OCI-LY7 (cell line): ENCODE measurements around the gene CEACAM1. TPM values are rescaled to one million over a fixed set of nuclear protein-coding genes. Genes with fewer than 3 reads are reported as not detected.

ENCODE experiments used
- BruUV-seq: library from RNA; stranded (reverse); fragments of 400-500 nt; replicated peaks from 2 replicates; lab custom pipeline; 2021; lab: Mats Ljungman, UMichigan
- CTCF ChIA-PET: fragments of 300-600 bp; sonication (Branson Sonifier 250); formaldehyde crosslinking; loops from one replicate; lab custom pipeline; 2022; ENCODE audit warnings: antibody characterized with exemption; ENCODE audit not compliant: unreplicated experiment; lab: Charles Lee
- POLR2A ChIA-PET: fragments of 300-600 bp; sonication (Branson Sonifier 250); formaldehyde crosslinking; loops from one replicate; lab custom pipeline; 2022; ENCODE audit warnings: antibody characterized with exemption; lab: Charles Lee
- DNase-seq: peaks from one replicate; pipeline ENCODE4 v3.0.0-alpha.2; 2015; ENCODE audit warnings: low spot score
- H2AFZ ChIP-seq: fragments of 200-600 bp; sonication (generic), shearing (Covaris generic); 2 replicates; pipeline ENCODE4 v1.6.1; 2014; ENCODE audit warnings: mild to moderate bottlenecking, antibody characterized with exemption, low read length, moderate library complexity
- H3K27ac ChIP-seq: fragments of 200-600 bp; sonication (generic); 2 replicates; pipeline ENCODE4 v1.5.1; 2014; ENCODE audit warnings: mixed run types, low read depth, mild to moderate bottlenecking, moderate library complexity, low read length, inconsistent platforms; ENCODE audit not compliant: poor library complexity, severe bottlenecking
- H3K36me3 ChIP-seq: fragments of 200-600 bp; sonication (generic); 2 replicates; pipeline ENCODE4 v1.6.1; 2014; ENCODE audit warnings: mild to moderate bottlenecking, antibody characterized with exemption, low read length, moderate library complexity, mixed read lengths; ENCODE audit not compliant: insufficient read depth
- H3K4me1 ChIP-seq: fragments of 200-600 bp; sonication (generic); 2 replicates; pipeline ENCODE4 v1.5.1; 2014; ENCODE audit warnings: mild to moderate bottlenecking, low read length; ENCODE audit not compliant: insufficient read depth, poor library complexity, severe bottlenecking
- H3K4me2 ChIP-seq: fragments of 200-600 bp; sonication (generic); 2 replicates; pipeline ENCODE4 v1.6.1; 2014; ENCODE audit warnings: mild to moderate bottlenecking, low read length
- H3K4me3 ChIP-seq: fragments of 200-600 bp; sonication (generic); 2 replicates; pipeline ENCODE4 v1.5.1; 2014; ENCODE audit warnings: mild to moderate bottlenecking, low read depth, low read length; ENCODE audit not compliant: poor library complexity, severe bottlenecking
- H3K79me2 ChIP-seq: fragments of 200-600 bp; sonication (generic); 2 replicates; pipeline ENCODE4 v1.6.1; 2016; ENCODE audit warnings: low read depth, mild to moderate bottlenecking, low read length, moderate library complexity, mixed read lengths; ENCODE audit not compliant: insufficient read depth
- H3K9me2 ChIP-seq: fragments of 200-600 bp; sonication (generic); 2 replicates; pipeline ENCODE4 v1.6.1; 2016; ENCODE audit warnings: mild to moderate bottlenecking, low read length, mixed read lengths; ENCODE audit not compliant: insufficient read depth
- H3K9me3 ChIP-seq: fragments of 200-600 bp; sonication (generic); 2 replicates; pipeline ENCODE4 v1.6.1; 2014; ENCODE audit warnings: mild to moderate bottlenecking, mixed run types, low read length, mixed read lengths
- H4K20me1 ChIP-seq: fragments of 200-600 bp; sonication (generic); 2 replicates; pipeline ENCODE4 v1.6.1; 2014; ENCODE audit warnings: mild to moderate bottlenecking, antibody characterized with exemption, low read length, moderate library complexity, mixed read lengths; ENCODE audit not compliant: insufficient read depth
- EZH2phosphoT487 ChIP-seq: fragments of 200-600 bp; sonication (generic); IDR thresholded peaks from 2 replicates; pipeline ENCODE4 v1.6.1; 2018; ENCODE audit warnings: low read depth, borderline replicate concordance, mild to moderate bottlenecking, mixed run types, antibody characterized with exemption, low read length, moderate library complexity, mixed read lengths
- intact Hi-C: fragments of 100-400 bp; cut with micrococcal nuclease; formaldehyde crosslinking; loops from one replicate; pipeline ENCODE4 v1.10.0; 2022; ENCODE audit not compliant: unreplicated experiment
- total RNA-seq, 2 experiments: library from RNA; depleted of rRNA in 1 of 2; stranded (reverse); fragments of >200 nt in 1 of 2; shearing (Covaris generic) in 1 of 2; gene quantifications; 2 replicates each; pipeline ENCODE4 v1.2.3, GENCODE V29; 2014 to 2022
- TF ChIP-seq, protein P1 (sequence below): fragments of 200-600 bp; sonication (generic); conservative IDR thresholded peaks from 2 replicates; pipeline ENCODE4 v1.5.1; 2014; ENCODE audit warnings: mild to moderate bottlenecking, antibody characterized with exemption, low read length, moderate library complexity, mixed read lengths

CEACAM1 gene
- total RNA-seq, 2 experiments from 2014 or later = 0.50 to 1.5 TPM

DNA sequence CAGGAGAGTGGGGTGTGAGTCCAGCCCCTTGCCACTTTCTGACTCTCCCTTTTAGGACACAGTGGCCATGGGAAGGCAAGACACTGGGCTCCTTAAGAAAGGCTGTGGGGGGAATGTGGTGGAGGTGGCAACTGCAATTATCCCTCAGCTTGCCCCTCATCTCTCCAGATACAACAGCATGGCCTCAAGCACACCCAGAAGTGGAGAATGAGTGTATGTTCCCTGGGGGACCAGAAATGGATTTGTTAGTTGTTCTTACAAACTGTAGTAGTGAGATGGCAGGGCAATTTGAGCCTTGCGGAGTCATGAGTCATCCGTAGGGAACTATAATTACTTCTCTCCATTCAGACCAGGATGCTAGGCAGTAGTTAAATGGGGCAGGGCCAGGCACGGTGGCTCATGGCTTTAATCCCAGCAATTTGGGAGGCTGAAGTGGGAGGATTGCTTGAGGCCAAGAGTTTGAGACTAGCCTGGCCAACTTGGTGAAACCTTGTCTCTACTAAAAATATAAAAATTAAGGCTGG, 59.9 kb downstream of the CEACAM1 start:
- H3K9me3 ChIP-seq = no peaks in the 10 kb centered on the region
- DNase-seq = no peak
- CTCF ChIA-PET = no interaction called here
- no peak for TF ChIP-seq EZH2phosphoT487
- TF ChIP-seq, protein P1, sequence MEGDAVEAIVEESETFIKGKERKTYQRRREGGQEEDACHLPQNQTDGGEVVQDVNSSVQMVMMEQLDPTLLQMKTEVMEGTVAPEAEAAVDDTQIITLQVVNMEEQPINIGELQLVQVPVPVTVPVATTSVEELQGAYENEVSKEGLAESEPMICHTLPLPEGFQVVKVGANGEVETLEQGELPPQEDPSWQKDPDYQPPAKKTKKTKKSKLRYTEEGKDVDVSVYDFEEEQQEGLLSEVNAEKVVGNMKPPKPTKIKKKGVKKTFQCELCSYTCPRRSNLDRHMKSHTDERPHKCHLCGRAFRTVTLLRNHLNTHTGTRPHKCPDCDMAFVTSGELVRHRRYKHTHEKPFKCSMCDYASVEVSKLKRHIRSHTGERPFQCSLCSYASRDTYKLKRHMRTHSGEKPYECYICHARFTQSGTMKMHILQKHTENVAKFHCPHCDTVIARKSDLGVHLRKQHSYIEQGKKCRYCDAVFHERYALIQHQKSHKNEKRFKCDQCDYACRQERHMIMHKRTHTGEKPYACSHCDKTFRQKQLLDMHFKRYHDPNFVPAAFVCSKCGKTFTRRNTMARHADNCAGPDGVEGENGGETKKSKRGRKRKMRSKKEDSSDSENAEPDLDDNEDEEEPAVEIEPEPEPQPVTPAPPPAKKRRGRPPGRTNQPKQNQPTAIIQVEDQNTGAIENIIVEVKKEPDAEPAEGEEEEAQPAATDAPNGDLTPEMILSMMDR = no peak
- H2AFZ ChIP-seq = no peak overlapping the region
- peak overlapping the region; percentile 96 for H3K27ac ChIP-seq
- no TSS peak for BruUV-seq
- POLR2A ChIA-PET = interaction anchor here (0.8 kb wide), 1 partner anchor 30 kb away, joined by 3 read pairs; no protein-coding TSS in a partner anchor
- no peak overlapping the region for H3K4me3 ChIP-seq
- no peaks in the 10 kb centered on the region for H3K36me3 ChIP-seq
- H3K4me1 ChIP-seq = peaks cover 83% of the 10 kb centered on the region
- H3K79me2 ChIP-seq = no peaks in the 10 kb centered on the region
- 0 out of 2 replicates have a peak overlapping the region, but pooled peaks have one; percentile 1 for H3K4me2 ChIP-seq
- intact Hi-C loops = no loop called here
- H3K9me2 ChIP-seq = no peaks in the 10 kb centered on the region
- no peaks in the 10 kb centered on the region for H4K20me1 ChIP-seq

DNA sequence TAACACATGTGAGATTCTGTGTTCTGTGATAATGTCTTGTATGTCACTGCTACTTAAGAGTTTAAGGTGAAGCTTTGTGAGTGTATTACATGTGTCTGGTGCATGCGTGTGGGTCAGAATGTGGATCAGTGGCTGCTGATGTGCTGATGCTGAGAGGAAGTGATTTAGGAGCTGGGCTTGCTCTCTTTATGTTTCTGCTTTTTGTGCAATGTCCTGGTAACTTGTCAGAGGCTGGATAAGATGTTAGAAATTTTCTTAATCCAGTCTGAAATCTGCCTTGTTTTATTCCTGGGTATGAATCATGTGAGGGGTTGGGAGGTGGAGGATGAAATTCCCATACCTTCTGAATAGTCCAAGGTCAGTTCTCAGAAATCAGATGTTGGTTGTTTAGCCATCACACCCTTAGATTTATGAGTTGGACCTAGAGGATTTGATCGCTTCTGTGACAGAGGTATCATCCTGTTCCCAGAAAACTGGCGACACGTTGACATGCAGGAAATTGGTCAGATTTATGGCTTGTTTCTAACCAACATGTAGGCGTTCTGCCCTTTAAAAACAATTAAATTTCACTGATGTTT, 61.0 kb downstream of the CEACAM1 start:
- ChIA-PET POLR2A (interaction anchor here (0.8 to 2.0 kb wide), 7 partner anchors 12 to 61 kb away, joined by 3 to 7 read pairs (median 5); partner anchors contain the start of gene CEACAM1), CTCF (interaction anchor here (1.1 to 1.3 kb wide), 3 partner anchors 12 to 62 kb away, joined by 3 to 5 read pairs (median 4); partner anchors contain the start of gene CEACAM1)
- Histone ChIP-seq H3K4me1 (peaks cover 92% of the 10 kb centered on the region), H3K4me3 (peak overlapping the region; percentile 41), H3K4me2 (peak overlapping the region; percentile 78), H3K36me3 (no peaks in the 10 kb centered on the region), H3K79me2 (no peaks in the 10 kb centered on the region), H4K20me1 (no peaks in the 10 kb centered on the region), H2AFZ (peak overlapping the region; percentile 65; the same call in 1 of the 2 replicates), H3K27ac (peak overlapping the region; percentile 96), H3K9me2 (no peaks in the 10 kb centered on the region), H3K9me3 (no peaks in the 10 kb centered on the region)
- TF ChIP-seq, protein P1 = no peak
- TF ChIP-seq EZH2phosphoT487 = no peak
- intact Hi-C loops = no loop called here
- BruUV-seq = no TSS peak
- DNase-seq = peak; percentile 48
